Nephron (organoid): ENCODE results near the gene NSRP1.

Experiments used
- H3K27ac Mint-ChIP-seq, 3 experiments: 2 replicates each; pipeline ENCODE4 v1.8.0; 2020; ENCODE audit warnings: mixed read lengths in 3 of 3, mild to moderate bottlenecking in 2 of 3, moderate library complexity in 1 of 3
- H3K27me3 Mint-ChIP-seq: 2 replicates; pipeline ENCODE4 v1.8.0; 2021; ENCODE audit warnings: low read depth, mild to moderate bottlenecking, moderate library complexity, mixed read lengths
- H3K36me3 Mint-ChIP-seq: 2 replicates; pipeline ENCODE4 v1.8.0; 2020; ENCODE audit warnings: low read depth, mixed read lengths
- H3K4me1 Mint-ChIP-seq: 2 replicates; pipeline ENCODE4 v1.8.0; 2020; ENCODE audit warnings: mixed read lengths
- H3K4me3 Mint-ChIP-seq, 3 experiments: 2 replicates each; pipeline ENCODE4 v1.8.0; 2020; ENCODE audit warnings: mild to moderate bottlenecking in 3 of 3, mixed read lengths in 3 of 3, moderate library complexity in 2 of 3
- H3K9me3 Mint-ChIP-seq: 2 replicates; pipeline ENCODE4 v1.8.0; 2020; ENCODE audit warnings: mixed read lengths
- TF ChIP-seq, protein P1 (sequence below), 3 experiments: fragments of 200-600 bp; sonication (generic); IDR thresholded peaks; one replicate each; pipeline ENCODE4 v1.5.0; 2021; ENCODE audit warnings: antibody characterized with exemption in 3 of 3; ENCODE audit not compliant: unreplicated experiment in 3 of 3

Gene NSRP1

DNA sequence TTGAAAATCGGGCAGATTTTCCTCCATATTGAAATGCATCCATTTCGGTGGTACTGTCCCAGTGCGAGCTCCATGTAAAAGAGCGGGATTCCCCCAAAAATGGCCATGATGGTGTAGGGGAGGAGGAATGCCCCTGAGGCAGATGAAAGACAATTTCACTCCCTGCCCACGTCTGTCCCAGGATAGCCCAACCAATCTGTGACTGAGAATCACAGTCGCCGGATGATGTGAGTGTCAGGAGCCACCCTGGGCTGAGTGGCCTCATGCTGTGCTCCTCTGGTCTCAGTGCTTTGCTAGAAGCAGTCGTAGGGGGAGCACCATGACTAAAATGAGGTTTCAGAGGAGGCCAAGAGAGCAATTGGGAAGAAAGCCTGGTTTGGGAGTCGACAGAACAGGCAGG is 102.2 kb downstream of the NSRP1 start:
- H3K4me1 Mint-ChIP-seq = no peaks in the 10 kb centered on the region
- no peak overlapping the region for H3K27ac Mint-ChIP-seq
- no peaks in the 10 kb centered on the region for H3K9me3 Mint-ChIP-seq
- TF ChIP-seq, protein P1, sequence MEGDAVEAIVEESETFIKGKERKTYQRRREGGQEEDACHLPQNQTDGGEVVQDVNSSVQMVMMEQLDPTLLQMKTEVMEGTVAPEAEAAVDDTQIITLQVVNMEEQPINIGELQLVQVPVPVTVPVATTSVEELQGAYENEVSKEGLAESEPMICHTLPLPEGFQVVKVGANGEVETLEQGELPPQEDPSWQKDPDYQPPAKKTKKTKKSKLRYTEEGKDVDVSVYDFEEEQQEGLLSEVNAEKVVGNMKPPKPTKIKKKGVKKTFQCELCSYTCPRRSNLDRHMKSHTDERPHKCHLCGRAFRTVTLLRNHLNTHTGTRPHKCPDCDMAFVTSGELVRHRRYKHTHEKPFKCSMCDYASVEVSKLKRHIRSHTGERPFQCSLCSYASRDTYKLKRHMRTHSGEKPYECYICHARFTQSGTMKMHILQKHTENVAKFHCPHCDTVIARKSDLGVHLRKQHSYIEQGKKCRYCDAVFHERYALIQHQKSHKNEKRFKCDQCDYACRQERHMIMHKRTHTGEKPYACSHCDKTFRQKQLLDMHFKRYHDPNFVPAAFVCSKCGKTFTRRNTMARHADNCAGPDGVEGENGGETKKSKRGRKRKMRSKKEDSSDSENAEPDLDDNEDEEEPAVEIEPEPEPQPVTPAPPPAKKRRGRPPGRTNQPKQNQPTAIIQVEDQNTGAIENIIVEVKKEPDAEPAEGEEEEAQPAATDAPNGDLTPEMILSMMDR (IDR thresholded peaks at IDR 0.05; ENCODE audit: unreplicated experiment in 3 of 3) = no peak
- peaks cover 11% of the 10 kb centered on the region for H3K27me3 Mint-ChIP-seq
- H3K36me3 Mint-ChIP-seq = no peaks in the 10 kb centered on the region
- H3K4me3 Mint-ChIP-seq = no peak overlapping the region

DNA sequence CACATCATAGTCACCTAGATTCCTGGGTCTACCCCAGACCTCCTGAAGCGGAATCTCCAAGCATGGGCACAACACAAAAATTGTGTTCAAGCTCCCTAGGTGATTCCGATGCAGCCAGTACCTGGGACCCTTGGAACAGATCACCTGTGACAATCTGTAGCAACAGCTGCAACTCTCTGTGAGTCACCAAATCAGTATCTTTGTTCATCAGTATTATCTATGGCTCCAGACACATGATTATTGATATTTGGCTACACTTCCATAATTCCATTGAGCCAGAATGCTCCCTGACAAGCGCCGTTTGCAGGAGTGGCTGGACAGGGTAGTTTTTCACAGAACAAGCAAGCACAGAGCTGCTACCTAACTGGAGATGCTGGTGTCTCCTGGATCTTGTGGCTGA is 102.7 kb downstream of the NSRP1 start:
- H3K4me3 Mint-ChIP-seq = no peak overlapping the region
- H3K36me3 Mint-ChIP-seq = no peaks in the 10 kb centered on the region
- no peaks in the 10 kb centered on the region for H3K4me1 Mint-ChIP-seq
- TF ChIP-seq, protein P1 (IDR thresholded peaks at IDR 0.05; ENCODE audit: unreplicated experiment in 3 of 3) = no peak
- H3K9me3 Mint-ChIP-seq = no peaks in the 10 kb centered on the region
- H3K27ac Mint-ChIP-seq = no peak overlapping the region
- peaks cover 11% of the 10 kb centered on the region for H3K27me3 Mint-ChIP-seq

DNA sequence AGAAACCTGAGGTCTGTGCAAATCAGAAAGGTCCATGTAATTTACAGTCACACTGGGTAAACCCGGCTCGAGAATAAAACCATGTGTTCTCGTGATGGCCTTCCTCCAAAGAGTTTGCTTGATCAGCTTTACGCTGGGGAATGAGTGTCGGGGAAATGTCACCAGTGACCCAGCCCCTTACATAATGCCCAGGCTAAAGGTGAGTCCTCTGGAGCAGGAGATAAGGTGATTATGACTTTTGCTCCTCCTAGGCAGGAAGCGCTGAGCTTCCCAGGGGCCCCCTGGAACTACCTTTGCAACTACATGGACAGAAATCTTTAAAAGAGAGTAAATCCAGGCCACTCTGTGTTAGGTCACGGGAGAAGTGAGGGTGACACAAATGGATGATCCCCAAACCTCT is 103.2 kb downstream of the NSRP1 start:
- Mint-ChIP-seq H3K27me3 (peaks cover 11% of the 10 kb centered on the region), H3K36me3 (no peaks in the 10 kb centered on the region), H3K4me1 (no peaks in the 10 kb centered on the region), H3K27ac (no peak overlapping the region), H3K9me3 (no peaks in the 10 kb centered on the region), H3K4me3 (no peak overlapping the region)
- TF ChIP-seq, protein P1 (IDR thresholded peaks at IDR 0.05; ENCODE audit: unreplicated experiment in 3 of 3) = no peak

DNA sequence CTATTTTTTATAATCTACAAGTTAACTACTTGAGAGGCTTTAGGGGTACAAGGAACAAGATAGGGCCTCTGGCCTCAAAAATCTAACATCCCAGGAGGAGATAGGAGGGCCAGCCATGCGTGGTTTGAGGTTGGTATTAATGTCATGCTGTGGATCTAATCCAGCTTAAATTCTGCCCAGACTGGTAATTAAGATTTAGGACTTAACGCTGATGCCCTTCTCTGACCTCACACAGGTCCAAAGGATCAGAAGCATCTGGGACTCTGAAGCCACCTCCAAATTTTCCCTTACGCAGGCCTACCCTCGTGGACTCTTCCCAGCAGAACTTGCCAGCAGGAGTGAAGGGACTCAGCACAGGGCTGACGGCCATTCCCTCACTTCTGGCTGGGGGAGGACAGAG is 103.8 kb downstream of the NSRP1 start:
- Mint-ChIP-seq H3K9me3 (no peaks in the 10 kb centered on the region), H3K4me3 (no peak overlapping the region), H3K36me3 (no peaks in the 10 kb centered on the region), H3K4me1 (no peaks in the 10 kb centered on the region), H3K27me3 (peaks cover 12% of the 10 kb centered on the region), H3K27ac (no peak overlapping the region)
- TF ChIP-seq, protein P1 (IDR thresholded peaks at IDR 0.05; ENCODE audit: unreplicated experiment in 3 of 3) = no peak

DNA sequence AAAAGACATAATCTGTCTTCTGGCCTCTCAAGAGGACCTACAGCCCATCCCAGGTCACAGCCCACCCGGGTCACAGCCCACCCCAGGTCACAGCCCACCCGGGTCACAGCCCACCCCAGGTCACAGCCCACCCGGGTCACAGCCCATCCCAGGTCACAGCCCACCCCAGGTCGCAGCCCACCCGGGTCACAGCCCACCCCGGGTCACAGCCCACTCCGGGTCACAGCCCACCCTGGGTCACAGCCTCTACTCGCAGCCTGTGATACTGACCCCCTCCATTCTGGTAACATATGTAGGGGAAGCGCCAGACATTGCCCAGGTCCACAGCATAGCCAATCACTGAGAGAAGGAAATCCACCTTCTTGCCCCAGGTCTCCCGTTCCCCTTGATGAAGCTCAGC is 104.7 kb downstream of the NSRP1 start:
- H3K4me1 Mint-ChIP-seq = no peaks in the 10 kb centered on the region
- no peaks in the 10 kb centered on the region for H3K36me3 Mint-ChIP-seq
- no peaks in the 10 kb centered on the region for H3K9me3 Mint-ChIP-seq
- H3K27ac Mint-ChIP-seq = no peak overlapping the region
- no peak overlapping the region for H3K4me3 Mint-ChIP-seq
- TF ChIP-seq, protein P1 (IDR thresholded peaks at IDR 0.05; ENCODE audit: unreplicated experiment in 3 of 3) = no peak
- peaks cover 20% of the 10 kb centered on the region for H3K27me3 Mint-ChIP-seq

DNA sequence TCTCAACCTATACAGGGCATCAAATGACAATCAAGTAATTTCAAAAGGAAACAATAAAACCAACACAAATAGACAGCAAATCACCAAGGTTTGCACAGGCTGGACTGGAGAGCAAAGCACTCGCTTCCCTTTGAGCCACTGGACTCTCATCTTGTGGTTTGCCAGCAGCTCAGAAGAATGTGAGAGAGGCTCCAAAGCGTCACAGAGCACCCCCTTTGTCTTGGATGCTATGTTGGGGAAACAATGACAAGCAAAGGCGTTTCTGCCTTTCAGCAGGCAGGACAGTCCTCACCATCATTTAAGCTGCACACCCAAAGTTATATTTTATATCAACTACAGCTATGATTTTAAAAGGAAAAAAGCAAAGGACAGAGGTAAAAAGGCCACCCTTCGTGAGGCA is 105.6 kb downstream of the NSRP1 start:
- Mint-ChIP-seq H3K36me3 (no peaks in the 10 kb centered on the region), H3K27ac (no peak overlapping the region), H3K27me3 (peaks cover 19% of the 10 kb centered on the region), H3K4me3 (no peak overlapping the region), H3K9me3 (no peaks in the 10 kb centered on the region), H3K4me1 (no peaks in the 10 kb centered on the region)
- TF ChIP-seq, protein P1 (IDR thresholded peaks at IDR 0.05; ENCODE audit: unreplicated experiment in 3 of 3) = no peak
